ENCODE results near the gene FLOT2.
"Not testable (repeated sequence)": the region's sequence is repeated elsewhere in the genome, so short reads cannot be mapped to it uniquely, and the experiment has no call there.

Gene FLOT2

DNA sequence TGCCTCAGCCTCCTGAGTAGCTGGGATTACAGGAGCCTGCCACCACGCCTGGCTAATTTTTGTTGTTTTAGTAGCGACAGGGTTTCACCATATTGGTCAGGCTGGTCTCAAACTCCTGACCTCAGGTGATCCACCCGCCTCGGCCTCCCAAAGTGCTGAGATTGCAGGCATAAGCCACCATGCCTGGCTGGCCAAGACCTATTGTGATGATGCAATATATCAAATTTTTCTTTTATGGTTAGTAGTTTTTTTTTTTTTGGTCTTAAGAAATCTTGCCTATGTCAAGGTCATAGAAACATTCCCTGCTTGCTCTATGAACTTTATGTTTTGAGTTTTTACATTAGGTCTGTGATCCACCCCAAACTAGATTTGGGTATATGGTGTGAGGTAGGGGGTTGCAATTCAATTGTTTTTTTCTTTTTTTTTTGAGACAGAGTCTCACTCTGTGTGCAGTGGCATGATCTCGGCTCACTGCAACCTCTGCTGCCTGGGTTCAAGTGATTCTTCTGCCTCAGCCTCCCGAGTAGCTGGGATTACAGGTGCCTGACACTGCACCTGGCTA, 20.3 kb downstream of the FLOT2 start:
- DNase-seq (ENCODE audit: low read depth in 1 of 2, low spot score in 1 of 2): not testable (repeated sequence)

- no peak for DNase-seq (ENCODE audit: low read depth in 1 of 2, low spot score in 1 of 2)
Observed at GRCh38 chr17:28875848-28876550, 21.5 kb downstream of the FLOT2 start.

DNA sequence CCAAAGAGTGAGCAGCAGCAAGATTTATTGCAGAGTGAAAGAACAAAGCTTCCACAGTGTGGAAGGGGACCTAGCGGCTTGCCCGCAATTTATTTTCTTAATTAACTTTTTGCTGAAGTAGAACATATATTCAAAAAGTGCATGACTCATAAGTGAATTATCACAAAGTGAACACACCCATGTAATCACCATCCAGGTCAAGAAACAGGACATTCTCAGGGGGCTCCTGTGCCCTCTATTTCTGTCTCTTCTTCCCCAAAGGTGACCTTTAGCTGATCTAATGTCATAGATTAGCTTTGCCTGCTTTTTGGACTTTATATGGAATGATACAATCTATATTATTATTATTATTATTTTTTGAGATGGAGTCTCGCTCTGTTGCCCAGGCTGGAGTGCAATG, 22.8 kb downstream of the FLOT2 start:
- no peak for DNase-seq (ENCODE audit: low read depth in 1 of 2, low spot score in 1 of 2)

DNA sequence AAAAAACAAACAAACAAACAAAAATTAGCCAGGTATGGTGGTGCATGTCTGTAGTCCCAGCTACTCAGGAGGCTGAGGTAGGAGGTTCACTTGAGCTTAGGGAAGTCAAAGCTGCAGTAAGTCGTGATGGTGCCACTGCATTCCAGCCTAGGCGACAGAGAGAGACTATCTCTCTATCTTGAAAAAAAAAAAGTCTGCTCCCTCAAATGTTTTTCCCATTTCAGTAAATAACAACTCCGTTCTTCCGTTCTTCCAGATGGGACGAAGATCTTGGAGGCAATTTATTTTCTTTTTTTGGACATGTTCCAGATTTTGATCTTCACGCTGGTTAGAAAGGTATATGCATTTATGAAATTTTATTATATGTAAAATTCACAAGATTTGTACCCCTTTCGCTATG, 23.7 kb downstream of the FLOT2 start:
- DNase-seq (ENCODE audit: low read depth in 1 of 2, low spot score in 1 of 2): no peak

GRCh38 chr17:28871056-28871579, 26.4 kb downstream of the FLOT2 start:
- no peak for DNase-seq (ENCODE audit: low read depth in 1 of 2, low spot score in 1 of 2)

- no peak for DNase-seq (ENCODE audit: low read depth in 1 of 2, low spot score in 1 of 2)
Observed at GRCh38 chr17:28867276-28867675, 30.3 kb downstream of the FLOT2 start.

DNA sequence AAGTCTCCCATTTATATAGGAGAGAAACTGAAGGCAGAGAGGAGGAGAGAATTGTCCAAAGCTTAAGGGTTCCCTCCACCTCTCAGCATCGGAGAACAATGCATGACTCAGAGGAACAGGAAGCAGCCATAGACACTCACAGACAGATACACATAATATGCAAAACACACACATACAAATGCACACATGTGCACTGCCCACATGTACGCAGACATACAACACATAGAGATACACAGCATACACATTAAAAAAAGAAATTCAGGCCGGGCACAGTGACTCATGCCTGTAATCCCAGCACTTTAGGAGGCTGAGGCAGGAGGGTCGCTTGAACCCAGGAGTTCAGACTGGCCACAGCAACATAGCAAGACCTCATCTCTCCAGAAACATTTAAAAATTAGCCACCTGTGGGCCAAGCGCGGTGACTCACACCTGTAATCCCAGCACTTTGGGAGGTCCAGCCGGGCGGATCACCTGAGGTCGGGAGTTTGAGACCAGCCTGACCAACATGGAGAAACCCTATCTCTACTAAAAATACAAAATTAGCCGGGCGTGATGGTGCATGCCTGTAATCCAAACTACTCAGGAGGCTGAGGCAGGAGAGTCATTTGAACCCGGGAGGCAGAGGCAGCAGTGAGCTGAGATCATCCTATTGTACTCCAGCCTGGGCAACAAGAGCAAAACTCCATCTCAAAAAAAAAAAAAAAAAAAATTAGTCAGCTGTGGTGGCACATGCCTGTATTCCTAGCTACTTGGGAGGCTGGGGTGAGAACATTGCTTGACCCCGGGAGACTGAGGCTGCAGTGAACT, 31.4 kb downstream of the FLOT2 start:
- DNase-seq (ENCODE audit: low read depth in 1 of 2, low spot score in 1 of 2): no peak

DNA sequence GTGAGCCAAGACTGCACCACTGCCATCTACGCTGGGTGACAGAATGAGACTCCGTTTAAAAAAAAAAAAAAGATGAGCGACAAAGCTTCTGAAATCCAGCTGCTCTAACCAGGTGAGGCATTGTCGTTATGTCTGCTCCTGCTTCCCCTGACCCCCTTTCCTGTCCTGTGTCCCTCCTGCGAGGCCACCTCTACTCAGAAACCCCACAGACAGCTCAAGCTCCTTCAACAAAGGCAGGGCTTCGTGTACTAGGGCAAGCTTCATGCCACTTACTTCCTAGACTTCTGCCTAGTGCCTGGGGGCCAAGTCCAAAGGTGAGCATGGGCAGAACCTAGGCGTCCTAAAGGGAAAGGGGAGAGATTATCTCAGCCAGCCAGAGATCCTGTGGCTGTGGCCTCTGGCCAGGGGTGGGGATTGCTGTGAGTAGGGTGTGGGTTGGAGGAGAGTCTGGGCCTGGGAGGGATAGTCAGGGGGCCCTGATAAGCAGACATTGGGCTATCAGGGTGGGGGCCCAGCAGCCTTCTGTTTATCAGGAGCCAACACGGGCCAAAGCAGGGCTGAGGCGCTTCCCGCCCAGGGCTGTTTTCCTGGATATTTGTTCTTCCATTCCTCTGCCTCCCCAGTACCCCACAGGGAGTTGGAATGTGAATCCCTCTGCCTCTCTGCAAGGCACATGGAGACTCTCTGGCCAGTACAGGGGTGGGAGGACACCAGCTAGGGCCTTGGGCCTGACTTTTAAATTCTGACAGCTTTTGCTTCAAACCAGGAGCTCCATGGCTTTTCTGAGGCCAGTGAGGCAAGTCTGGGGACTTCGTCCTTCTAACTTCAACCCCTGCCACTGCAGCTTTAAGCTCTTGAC, 32.3 kb downstream of the FLOT2 start:
- DNase-seq (ENCODE audit: low read depth in 1 of 2, low spot score in 1 of 2): no peak

- DNase-seq (ENCODE audit: low read depth in 1 of 2, low spot score in 1 of 2): no peak
Observed at GRCh38 chr17:28863953-28864352, 33.6 kb downstream of the FLOT2 start.

DNA sequence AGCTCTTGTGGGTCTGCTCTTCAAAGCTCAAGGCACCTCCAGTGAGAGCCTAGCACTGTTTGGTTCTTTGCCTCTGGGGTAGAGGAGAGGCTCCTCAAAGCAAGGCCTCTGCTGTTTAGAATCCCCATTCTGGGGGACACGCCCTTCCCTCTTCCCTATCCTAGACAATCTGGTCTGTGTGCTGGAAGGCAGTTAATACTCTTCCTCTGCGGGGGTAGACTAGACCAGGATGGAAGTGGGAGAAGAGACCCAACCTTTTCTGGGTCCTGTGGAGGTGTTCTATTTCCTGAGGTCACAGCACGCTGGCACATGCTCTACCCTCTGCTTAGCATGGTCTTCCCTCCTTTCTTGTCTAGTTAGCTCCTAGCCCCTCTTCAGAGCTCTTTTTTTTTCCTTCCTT, 35.0 kb downstream of the FLOT2 start:
- no peak for DNase-seq (ENCODE audit: low read depth in 1 of 2, low spot score in 1 of 2)

- no peak for DNase-seq (ENCODE audit: low read depth in 1 of 2, low spot score in 1 of 2)
Observed at GRCh38 chr17:28861393-28862203, 35.9 kb downstream of the FLOT2 start.

DNA sequence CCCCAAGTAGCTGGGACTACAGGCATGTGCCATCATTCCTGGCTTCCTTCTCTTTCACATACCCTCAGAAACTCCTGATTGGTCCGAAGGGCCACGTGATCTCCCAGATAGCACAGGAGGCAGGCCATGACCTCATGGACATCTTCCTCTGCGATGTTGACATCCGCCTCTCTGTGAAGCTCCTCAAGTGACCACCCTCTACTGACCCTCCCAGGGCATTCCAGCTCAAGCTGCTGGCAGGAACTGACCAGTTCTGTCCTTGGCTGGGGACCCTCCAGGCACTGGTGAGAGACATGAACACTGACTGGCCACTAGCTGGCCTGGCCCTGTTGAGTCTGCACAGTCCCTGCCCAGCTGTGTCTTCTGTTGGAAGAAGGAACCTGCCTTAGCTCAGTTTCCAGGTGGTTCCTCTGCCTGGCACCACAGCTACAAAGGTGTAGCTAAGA, 37.1 kb downstream of the FLOT2 start:
- no peak for DNase-seq (ENCODE audit: low read depth in 1 of 2, low spot score in 1 of 2)

- DNase-seq (ENCODE audit: low read depth in 1 of 2, low spot score in 1 of 2): no peak
Observed at GRCh38 chr17:28858801-28859355, 38.7 kb downstream of the FLOT2 start.

DNA sequence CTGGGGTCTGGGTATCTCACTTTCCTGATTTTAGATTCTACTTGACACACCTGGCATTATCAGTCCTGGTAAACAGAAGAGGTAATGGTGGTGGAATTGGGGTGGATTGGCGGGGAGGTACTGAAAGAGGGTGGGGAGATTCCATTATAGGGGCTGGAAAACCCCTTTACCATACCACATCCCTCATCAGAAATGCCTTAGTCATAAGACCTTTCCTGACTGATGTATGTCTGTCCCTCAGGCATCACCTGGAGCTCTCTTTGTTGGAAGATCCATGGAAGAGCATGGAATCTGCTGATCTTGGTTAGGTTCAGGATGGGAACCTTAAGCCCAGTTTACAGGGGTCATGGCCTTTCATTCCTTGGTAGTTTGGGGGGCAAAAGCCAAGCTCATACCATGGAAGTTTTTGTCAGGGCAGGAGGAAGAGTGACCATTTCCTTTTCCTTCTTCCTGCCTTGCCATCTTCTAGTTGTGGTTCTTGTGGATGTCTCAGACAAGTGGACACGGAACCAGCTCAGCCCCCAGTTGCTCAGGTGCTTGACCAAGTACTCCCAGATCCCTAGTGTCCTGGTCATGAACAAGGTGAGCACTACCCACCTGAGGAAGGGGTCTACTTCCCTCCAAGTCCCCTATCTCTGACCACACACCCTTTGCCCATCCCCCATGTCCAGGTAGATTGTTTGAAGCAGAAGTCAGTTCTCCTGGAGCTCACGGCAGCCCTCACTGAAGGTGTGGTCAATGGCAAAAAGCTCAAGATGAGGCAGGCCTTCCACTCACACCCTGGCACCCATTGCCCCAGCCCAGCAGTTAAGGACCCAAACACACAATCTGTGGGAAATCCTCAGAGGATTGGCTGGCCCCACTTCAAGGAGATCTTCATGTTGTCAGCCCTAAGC, 39.4 kb downstream of the FLOT2 start:
- no peak for DNase-seq (ENCODE audit: low read depth in 1 of 2, low spot score in 1 of 2)

DNA sequence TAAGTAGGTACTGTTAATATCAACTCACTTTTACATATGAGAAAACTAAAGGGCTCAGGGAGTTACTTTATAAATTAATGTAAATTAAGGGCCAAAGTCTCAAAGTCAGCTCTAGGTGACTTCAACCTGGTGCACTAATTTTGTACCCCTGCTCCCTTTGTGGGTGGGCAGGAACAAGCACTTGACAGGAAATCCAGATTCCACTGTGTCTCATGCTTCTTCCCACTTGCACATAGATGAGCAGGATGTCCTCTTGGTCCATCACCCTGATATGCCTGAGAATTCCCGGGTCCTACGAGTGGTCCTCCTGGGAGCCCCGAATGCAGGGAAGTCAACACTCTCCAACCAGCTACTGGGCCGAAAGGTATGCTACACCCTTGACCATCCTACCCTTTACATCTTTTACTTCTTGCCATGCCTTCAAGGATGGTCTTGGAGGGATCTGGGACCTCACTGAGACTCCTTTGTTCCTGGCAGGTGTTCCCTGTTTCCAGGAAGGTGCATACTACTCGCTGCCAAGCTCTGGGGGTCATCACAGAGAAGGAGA, 41.4 kb downstream of the FLOT2 start:
- DNase-seq (ENCODE audit: low read depth in 1 of 2, low spot score in 1 of 2): no peak

- DNase-seq (ENCODE audit: low read depth in 1 of 2, low spot score in 1 of 2): no peak
Observed at GRCh38 chr17:28855336-28855679, 42.2 kb downstream of the FLOT2 start.

- DNase-seq (ENCODE audit: low read depth in 1 of 2, low spot score in 1 of 2): peak; percentile 59 to 73
Observed at GRCh38 chr17:28854457-28855335, 42.8 kb downstream of the FLOT2 start, which contains the start of gene ERAL1. TSS of gene ERAL1 (plus strand) at chr17:28855016. CDS start at chr17:28855035, 19 bp downstream.

DNA sequence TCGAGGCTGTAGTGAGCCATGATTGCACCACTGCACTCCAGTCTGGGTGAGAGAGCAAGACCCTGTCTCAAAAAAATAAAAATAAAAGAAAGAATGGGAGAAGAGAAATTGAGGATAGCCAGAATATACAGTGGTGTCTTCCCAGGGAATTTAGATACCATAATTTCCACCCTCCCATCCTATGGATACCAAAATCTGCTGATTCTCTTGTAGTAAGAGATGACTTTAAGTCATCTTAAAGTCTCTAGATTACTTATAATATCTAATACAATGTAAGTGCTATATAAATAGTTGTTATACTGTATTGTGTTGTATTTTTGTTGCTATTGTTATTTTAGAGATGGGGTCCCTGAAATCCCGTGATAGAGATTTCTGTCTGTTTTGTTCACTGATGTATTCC, 44.2 kb downstream of the FLOT2 start:
- DNase-seq (ENCODE audit: low read depth in 1 of 2, low spot score in 1 of 2): no peak
